H1 (cell line): ENCODE measurements around the gene NRP2. TPM values are rescaled to one million over a fixed set of nuclear protein-coding genes. Genes with fewer than 3 reads are reported as not detected.

ENCODE experiments used
- CTCF ChIA-PET: fragments of 300-600 bp; sonication (Branson Sonifier 250); formaldehyde crosslinking; loops from one replicate; lab custom pipeline; 2021; ENCODE audit not compliant: partially characterized antibody; lab: Charles Lee
- POLR2A ChIA-PET: fragments of 300-600 bp; sonication (Branson Sonifier 250); formaldehyde crosslinking; loops from one replicate; lab custom pipeline; 2021; ENCODE audit warnings: inconsistent platforms; ENCODE audit not compliant: partially characterized antibody; lab: Charles Lee
- DNase-seq, 2 experiments: peaks; one replicate each; pipeline versions ENCODE4 v3.0.0 to v3.0.0-alpha.2; 2010 to 2022; ENCODE audit warnings: low spot score in 2 of 2, low read depth in 1 of 2, mixed read lengths in 1 of 2
- FAIRE-seq: peaks from 2 replicates; lab custom pipeline; 2011; peaks lifted over from hg19 to GRCh38; lab: Jason Lieb, UNC
- H2AFZ ChIP-seq: 2 replicates; pipeline ENCODE4 v1.8.1; 2012; ENCODE audit warnings: low read length, inconsistent platforms
- H2AK5ac ChIP-seq: 2 replicates; pipeline ENCODE4 v1.6.1; 2013; ENCODE audit warnings: low read depth, low read length
- H2BK120ac ChIP-seq: replicated peaks from 2 replicates; pipeline ENCODE3; 2013; ENCODE audit warnings: low read depth, low read length, inconsistent platforms
- H2BK12ac ChIP-seq: 2 replicates; pipeline ENCODE4 v1.6.1; 2013; ENCODE audit warnings: low read depth, low read length
- H2BK15ac ChIP-seq: 2 replicates; pipeline ENCODE4 v1.6.1; 2013; ENCODE audit warnings: low read length
- H2BK20ac ChIP-seq: 2 replicates; pipeline ENCODE4 v1.6.1; 2013; ENCODE audit warnings: low read length
- H2BK5ac ChIP-seq: 2 replicates; pipeline ENCODE4 v1.6.1; 2013; ENCODE audit warnings: low read depth, low read length
- H3K14ac ChIP-seq: 2 replicates; pipeline ENCODE4 v1.6.1; 2013; ENCODE audit warnings: inconsistent platforms; ENCODE audit not compliant: insufficient read length
- H3K18ac ChIP-seq: 2 replicates; pipeline ENCODE4 v1.6.1; 2013; ENCODE audit warnings: low read length; ENCODE audit errors: extremely low read depth
- H3K23ac ChIP-seq: 2 replicates; pipeline ENCODE4 v1.6.1; 2013; ENCODE audit warnings: inconsistent platforms; ENCODE audit not compliant: insufficient read length
- H3K23me2 ChIP-seq: 2 replicates; pipeline ENCODE4 v1.6.1; 2013; ENCODE audit warnings: low read depth, low read length
- H3K27ac ChIP-seq: 2 replicates; pipeline ENCODE4 v1.6.1; 2011; ENCODE audit warnings: low read depth, low read length, inconsistent platforms
- H3K27me3 ChIP-seq, 4 experiments: replicated peaks in 1 of 4; 1 replicate in 1 of 4; 2 replicates in 3 of 4; pipeline versions ENCODE4 v1.6.1 to v1.8.1; 2011 to 2013; ENCODE audit warnings: low read length in 3 of 4, mild to moderate bottlenecking in 3 of 4, inconsistent platforms in 2 of 4, mixed read lengths in 2 of 4, moderate library complexity in 1 of 4; ENCODE audit not compliant: control insufficient read depth in 3 of 4, insufficient read depth in 3 of 4; ENCODE audit errors: extremely low read depth in 1 of 4
- H3K36me3 ChIP-seq, 4 experiments: 2 replicates each; pipeline versions ENCODE4 v1.6.1 to v1.8.1; 2011 to 2013; ENCODE audit warnings: mild to moderate bottlenecking in 4 of 4, low read length in 3 of 4, moderate library complexity in 2 of 4, control low read depth in 1 of 4, inconsistent platforms in 1 of 4; ENCODE audit not compliant: insufficient read depth in 4 of 4, control insufficient read depth in 2 of 4
- H3K4ac ChIP-seq: replicated peaks from 2 replicates; pipeline ENCODE3; 2013; ENCODE audit warnings: low read length, low read depth, mixed read lengths, inconsistent platforms; ENCODE audit not compliant: insufficient read length
- H3K4me1 ChIP-seq, 4 experiments: replicated peaks in 1 of 4; 1 replicate in 1 of 4; 2 replicates in 3 of 4; pipeline versions ENCODE4 v1.6.1 to v1.8.1; 2011 to 2013; ENCODE audit warnings: low read length in 3 of 4, inconsistent platforms in 2 of 4, mixed read lengths in 1 of 4; ENCODE audit not compliant: insufficient read depth in 4 of 4, control insufficient read depth in 3 of 4
- H3K4me2 ChIP-seq, 2 experiments: 2 replicates each; pipeline versions ENCODE4 v1.6.1 to v1.8.1; 2011 to 2013; ENCODE audit warnings: low read depth in 2 of 2, low read length in 2 of 2, control low read depth in 1 of 2, inconsistent platforms in 1 of 2, mild to moderate bottlenecking in 1 of 2; ENCODE audit not compliant: insufficient read depth in 1 of 2
- H3K4me3 ChIP-seq, 4 experiments: fragments of 200-600, 300-600 bp in 1 of 4; sonication (generic), shearing (Covaris generic), sonication (Bioruptor Twin) in 1 of 4; 2 replicates each; pipeline versions ENCODE4 v1.5.1 to v1.8.1; 2011 to 2016; ENCODE audit warnings: low read length in 4 of 4, low read depth in 3 of 4, control low read depth in 2 of 4, inconsistent platforms in 2 of 4, mild to moderate bottlenecking in 2 of 4, mixed read lengths in 1 of 4, moderate library complexity in 1 of 4; ENCODE audit not compliant: insufficient read depth in 2 of 4; ENCODE audit errors: extremely low read depth in 1 of 4
- H3K56ac ChIP-seq: replicated peaks from 2 replicates; pipeline ENCODE3; 2013; ENCODE audit warnings: low read depth, mild to moderate bottlenecking, mixed read lengths, low read length, inconsistent platforms; ENCODE audit not compliant: insufficient read length
- H3K79me1 ChIP-seq: 2 replicates; pipeline ENCODE4 v1.6.1; 2013; ENCODE audit warnings: low read depth, low read length, control low read depth
- H3K79me2 ChIP-seq, 2 experiments: 2 replicates each; pipeline versions ENCODE4 v1.6.1 to v1.8.1; 2012 to 2013; ENCODE audit warnings: low read length in 2 of 2, mild to moderate bottlenecking in 2 of 2, inconsistent platforms in 1 of 2; ENCODE audit not compliant: insufficient read depth in 2 of 2, control insufficient read depth in 1 of 2
- H3K9ac ChIP-seq, 4 experiments: replicated peaks in 1 of 4; 1 replicate in 1 of 4; 2 replicates in 3 of 4; pipeline versions ENCODE4 v1.6.1 to v1.8.1; 2011 to 2013; ENCODE audit warnings: low read depth in 3 of 4, low read length in 3 of 4, control low read depth in 2 of 4, mild to moderate bottlenecking in 2 of 4, moderate library complexity in 2 of 4, inconsistent platforms in 1 of 4; ENCODE audit errors: extremely low read depth in 1 of 4
- H3K9me3 ChIP-seq, 2 experiments: 2 replicates each; pipeline versions ENCODE4 v1.6.1 to v1.8.1; 2012 to 2013; ENCODE audit warnings: mild to moderate bottlenecking in 2 of 2, moderate library complexity in 2 of 2, control low read depth in 1 of 2, inconsistent platforms in 1 of 2, low read depth in 1 of 2, low read length in 1 of 2, mixed read lengths in 1 of 2; ENCODE audit not compliant: insufficient read depth in 2 of 2
- H4K20me1 ChIP-seq, 2 experiments: replicated peaks in 1 of 2; 2 replicates each; pipeline versions ENCODE3 to v1.8.1; 2011 to 2013; ENCODE audit warnings: inconsistent platforms in 2 of 2, low read length in 2 of 2, mild to moderate bottlenecking in 1 of 2; ENCODE audit not compliant: insufficient read depth in 2 of 2, control insufficient read depth in 1 of 2
- H4K5ac ChIP-seq: 2 replicates; pipeline ENCODE4 v1.6.1; 2013; ENCODE audit warnings: low read length, low read depth, mixed read lengths, inconsistent platforms; ENCODE audit not compliant: insufficient read length
- H4K8ac ChIP-seq: 2 replicates; pipeline ENCODE4 v1.8.0; 2013; ENCODE audit warnings: mild to moderate bottlenecking, moderate library complexity, low read length, inconsistent platforms; ENCODE audit not compliant: insufficient read depth; ENCODE audit errors: extremely low read depth
- H4K91ac ChIP-seq: replicated peaks from 2 replicates; pipeline ENCODE3; 2013; ENCODE audit warnings: low read length, mixed read lengths, inconsistent platforms; ENCODE audit not compliant: insufficient read length
- CHD1 ChIP-seq: IDR thresholded peaks from 2 replicates; pipeline ENCODE4 v1.6.1; 2012; ENCODE audit warnings: low read depth, low read length, improper control_type of control experiment
- E2F6 ChIP-seq: IDR thresholded peaks from 2 replicates; pipeline ENCODE4 v1.6.1; 2012; ENCODE audit warnings: inconsistent platforms
- GABPA ChIP-seq: IDR thresholded peaks from 2 replicates; pipeline ENCODE4 v1.6.1; 2011; ENCODE audit warnings: mild to moderate bottlenecking, low read length, moderate library complexity, borderline replicate concordance; ENCODE audit not compliant: insufficient read depth
- GTF2F1 ChIP-seq: IDR thresholded peaks from 2 replicates; pipeline ENCODE4 v1.6.1; 2012; ENCODE audit warnings: low read depth, low read length, improper control_type of control experiment, borderline replicate concordance
- POLR2A ChIP-seq, 2 experiments: IDR thresholded peaks; 1 replicate in 1 of 2; 2 replicates in 1 of 2; pipeline ENCODE4 v1.6.1; 2011; ENCODE audit warnings: low read depth in 2 of 2, low read length in 2 of 2, mild to moderate bottlenecking in 2 of 2; ENCODE audit errors: control extremely low read depth in 1 of 2
- RBBP5 ChIP-seq: IDR thresholded peaks from 2 replicates; pipeline ENCODE4 v1.7.1; 2012; ENCODE audit warnings: low read depth, mild to moderate bottlenecking, inconsistent platforms, low read length, moderate library complexity, borderline replicate concordance
- WGBS, 2 experiments: shearing (Covaris generic) in 1 of 2; methylation state at CpG; one replicate each; pipeline versions ENCODE4 v1.1.6 to v1.1.7; 2013 to 2015; ENCODE audit warnings: low lambda C conversion rate in 2 of 2, mixed read lengths in 2 of 2, inconsistent platforms in 1 of 2, low coverage in 1 of 2, missing lambda C conversion rate in 1 of 2; ENCODE audit not compliant: insufficient replicate concordance in 2 of 2, insufficient coverage in 1 of 2, insufficient read length in 1 of 2; ENCODE audit errors: extremely low coverage in 1 of 2, missing lambda C conversion rate in 1 of 2; 5-methylcytosine and 5-hydroxymethylcytosine counted together
- polyA plus RNA-seq, 7 experiments: library from polyadenylated mRNA; depleted of rRNA in 3 of 7; stranded (reverse) in 5 of 7; unstranded in 2 of 7; fragments of >200 nt in 5 of 7; fragments of 200-250 nt in 2 of 7; gene quantifications; 1 replicate in 5 of 7; 2 replicates in 1 of 7; 4 replicates in 1 of 7; pipeline versions ENCODE4 v1.2.1 to v1.2.3, GENCODE V29; 2011 to 2013; ENCODE audit warnings: missing spikeins in 2 of 7, mixed read lengths in 2 of 7
- total RNA-seq: library from RNA; stranded (reverse); fragmentation: NEBNext Ultra II Directional; extraction: Animal tissue kit (Norgen Biotek cat#: 25700); gene quantifications from 2 replicates; pipeline ENCODE4 v1.2.1, GENCODE V29; 2021

Gene NRP2
- total and polyA plus RNA-seq, 2 of the 8 experiments (the other 6 are each of a cell fraction or from before 2014, with no cell fraction given) = 32.0 to 37.8 TPM

- H3K27me3 ChIP-seq = peaks cover 4 to 47% (median 34%) of the 10 kb centered on the region in 4 experiments; a peak in 6 of 7 replicates
Observed at GRCh38 chr2:205687641-205687956, 5.3 kb downstream of the NRP2 start.

More at GRCh38 chr2:205687641-205687956, 5.3 kb downstream of the NRP2 start:
- DNase-seq = no peak
- Histone ChIP-seq H2BK20ac (no peak overlapping the region), H3K79me2 (peaks cover 0 to 60% of the 10 kb centered on the region in 2 experiments; a peak in 2 of 4 replicates)
- TF ChIP-seq GTF2F1 (no peak), POLR2A (IDR thresholded peaks at IDR 0.05; ENCODE audit: control extremely low read depth in 1 of 2, low read depth in 2 of 2, low read length in 2 of 2) (no peak), CHD1 (no peak), RBBP5 (no peak), E2F6 (no peak), GABPA (no peak)
- TF ChIP-seq, all 59 proteins: peak for 0
- no peak overlapping the region for H3K14ac ChIP-seq
- H3K4me3 ChIP-seq = peak overlapping the region in 1 of 4 experiments; percentile 77; a peak in 1 of 8 replicates
- H4K91ac ChIP-seq = no peak overlapping the region
- H2BK120ac ChIP-seq = no peak overlapping the region
- no peak overlapping the region for H2BK12ac ChIP-seq
- FAIRE-seq = no peak
- H4K8ac ChIP-seq = no peak overlapping the region
- 32% methylated on average over 3 of the region's 3 CpGs; no CpG with 5 or more reads in 1 of the 2 experiments for WGBS, 2 experiments
- H3K9ac ChIP-seq = no peak overlapping the region
- H3K18ac ChIP-seq = peak overlapping the region; percentile 44; the same call in 1 of the 2 replicates
- no peak overlapping the region for H2AFZ ChIP-seq
- peak overlapping the region; percentile 16 for H3K4ac ChIP-seq
- ChIA-PET POLR2A (interaction anchor here (1.4 to 1.5 kb wide), 2 partner anchors 13 to 34 kb away, joined by 3 to 5 read pairs; no protein-coding TSS in a partner anchor), CTCF (interaction anchor here (1.0 to 4.1 kb wide), 9 partner anchors 8 to 217 kb away, joined by 3 to 21 read pairs (median 4); no protein-coding TSS in a partner anchor)
- no peaks in the 10 kb centered on the region for H3K36me3 ChIP-seq
- no peak overlapping the region for H4K5ac ChIP-seq
- peaks cover 14 to 23% (median 15%) of the 10 kb centered on the region in 4 experiments for H3K4me1 ChIP-seq
- no peak overlapping the region for H3K23ac ChIP-seq
- 0 out of 2 replicates have a peak overlapping the region, but pooled peaks have one; percentile 40 for H2BK15ac ChIP-seq
- no peak overlapping the region for H2AK5ac ChIP-seq
- H4K20me1 ChIP-seq = no peaks in the 10 kb centered on the region
- H3K23me2 ChIP-seq = peaks cover 21% of the 10 kb centered on the region
- H3K4me2 ChIP-seq = peak overlapping the region; percentile 91 to 97; a peak in 3 of 4 replicates
- H2BK5ac ChIP-seq = no peak overlapping the region
- H3K27ac ChIP-seq = no peak overlapping the region
- peaks cover 7% of the 10 kb centered on the region; the same call in 1 of the 2 replicates for H3K79me1 ChIP-seq
- H3K56ac ChIP-seq = no peak overlapping the region
- H3K9me3 ChIP-seq = no peaks in the 10 kb centered on the region
